ENCODE measurements around the gene APOBR. TPM values are rescaled to one million over a fixed set of nuclear protein-coding genes. Genes with fewer than 3 reads are reported as not detected.

The APOBR gene
- total and polyA plus RNA-seq, 4 donors: 0.28 to 1.5 (median 1.3) TPM

DNA sequence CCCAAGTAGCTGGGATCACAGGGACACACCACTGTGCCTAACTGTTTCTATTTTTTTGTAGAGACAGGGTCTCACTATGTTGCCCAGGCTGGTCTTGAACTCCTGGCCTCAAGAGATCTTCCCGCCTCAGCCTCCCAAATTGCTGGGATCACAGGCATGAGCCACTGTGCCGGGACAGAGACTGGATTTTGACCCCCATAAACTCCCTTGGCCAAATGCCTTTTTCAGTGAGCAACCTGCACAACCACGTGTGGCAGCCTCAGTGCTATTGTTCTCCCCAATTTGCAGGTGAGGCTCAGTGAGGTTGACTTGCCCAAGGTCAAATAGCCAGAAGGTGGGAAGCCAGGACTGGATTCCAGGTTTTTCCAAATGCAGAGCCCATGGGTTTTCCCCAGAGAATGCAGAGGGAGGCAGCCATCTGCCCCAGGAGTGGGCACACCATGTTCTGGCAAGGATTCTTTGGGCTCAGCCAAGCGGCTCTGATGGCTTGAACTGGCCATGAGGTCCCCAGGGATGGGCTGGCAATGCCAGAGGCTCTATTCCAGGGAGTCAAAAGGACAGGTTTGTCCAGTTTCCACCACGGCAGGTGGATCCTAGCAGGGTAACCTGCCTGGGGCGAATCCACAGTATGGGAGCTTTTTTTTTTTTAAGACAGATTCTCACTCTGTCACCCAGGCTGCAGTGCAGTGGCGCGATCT lies 10.4 kb downstream of the APOBR start:
- H3K27ac ChIP-seq (ENCODE audit: low read depth in 1 of 2, low read length in 2 of 2): peak overlapping the region in 1 of 2 donors; percentile 50
- DNase-seq (ENCODE audit: low spot score): no peak
- no peaks in the 10 kb centered on the region for H3K9me3 ChIP-seq (ENCODE audit: control insufficient read depth in 4 of 4, low read length in 3 of 4)
- H3K27me3 ChIP-seq (ENCODE audit: control insufficient read depth in 4 of 4, insufficient read depth in 4 of 4, low read length in 3 of 4): no peaks in the 10 kb centered on the region
- 46% methylated on average over 8 of the region's 8 CpGs for WGBS
- peaks cover 0 to 18% (median 9%) of the 10 kb centered on the region in 4 donors for H3K36me3 ChIP-seq (ENCODE audit: control insufficient read depth in 4 of 4, insufficient read depth in 3 of 4, low read depth in 1 of 4, low read length in 3 of 4)
- no peak overlapping the region for H3K9ac ChIP-seq (ENCODE audit: low read depth in 1 of 2, low read length in 2 of 2)
- no peak for TF ChIP-seq TAF1 (conservative IDR thresholded peaks at IDR 0.05)
- TF ChIP-seq, protein P1, sequence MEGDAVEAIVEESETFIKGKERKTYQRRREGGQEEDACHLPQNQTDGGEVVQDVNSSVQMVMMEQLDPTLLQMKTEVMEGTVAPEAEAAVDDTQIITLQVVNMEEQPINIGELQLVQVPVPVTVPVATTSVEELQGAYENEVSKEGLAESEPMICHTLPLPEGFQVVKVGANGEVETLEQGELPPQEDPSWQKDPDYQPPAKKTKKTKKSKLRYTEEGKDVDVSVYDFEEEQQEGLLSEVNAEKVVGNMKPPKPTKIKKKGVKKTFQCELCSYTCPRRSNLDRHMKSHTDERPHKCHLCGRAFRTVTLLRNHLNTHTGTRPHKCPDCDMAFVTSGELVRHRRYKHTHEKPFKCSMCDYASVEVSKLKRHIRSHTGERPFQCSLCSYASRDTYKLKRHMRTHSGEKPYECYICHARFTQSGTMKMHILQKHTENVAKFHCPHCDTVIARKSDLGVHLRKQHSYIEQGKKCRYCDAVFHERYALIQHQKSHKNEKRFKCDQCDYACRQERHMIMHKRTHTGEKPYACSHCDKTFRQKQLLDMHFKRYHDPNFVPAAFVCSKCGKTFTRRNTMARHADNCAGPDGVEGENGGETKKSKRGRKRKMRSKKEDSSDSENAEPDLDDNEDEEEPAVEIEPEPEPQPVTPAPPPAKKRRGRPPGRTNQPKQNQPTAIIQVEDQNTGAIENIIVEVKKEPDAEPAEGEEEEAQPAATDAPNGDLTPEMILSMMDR (IDR thresholded peaks at IDR 0.05; ENCODE audit: low read depth, low read length, missing input control): no peak
- TF ChIP-seq NR2F2 (IDR thresholded peaks at IDR 0.05): no peak
- TF ChIP-seq, protein P2, sequence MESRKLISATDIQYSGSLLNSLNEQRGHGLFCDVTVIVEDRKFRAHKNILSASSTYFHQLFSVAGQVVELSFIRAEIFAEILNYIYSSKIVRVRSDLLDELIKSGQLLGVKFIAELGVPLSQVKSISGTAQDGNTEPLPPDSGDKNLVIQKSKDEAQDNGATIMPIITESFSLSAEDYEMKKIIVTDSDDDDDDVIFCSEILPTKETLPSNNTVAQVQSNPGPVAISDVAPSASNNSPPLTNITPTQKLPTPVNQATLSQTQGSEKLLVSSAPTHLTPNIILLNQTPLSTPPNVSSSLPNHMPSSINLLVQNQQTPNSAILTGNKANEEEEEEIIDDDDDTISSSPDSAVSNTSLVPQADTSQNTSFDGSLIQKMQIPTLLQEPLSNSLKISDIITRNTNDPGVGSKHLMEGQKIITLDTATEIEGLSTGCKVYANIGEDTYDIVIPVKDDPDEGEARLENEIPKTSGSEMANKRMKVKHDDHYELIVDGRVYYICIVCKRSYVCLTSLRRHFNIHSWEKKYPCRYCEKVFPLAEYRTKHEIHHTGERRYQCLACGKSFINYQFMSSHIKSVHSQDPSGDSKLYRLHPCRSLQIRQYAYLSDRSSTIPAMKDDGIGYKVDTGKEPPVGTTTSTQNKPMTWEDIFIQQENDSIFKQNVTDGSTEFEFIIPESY (IDR thresholded peaks at IDR 0.05): no peak
- TF ChIP-seq FOXA2 (IDR thresholded peaks at IDR 0.05): no peak
- TF ChIP-seq RXRA (IDR thresholded peaks at IDR 0.05): no peak
- TF ChIP-seq, protein P3, sequence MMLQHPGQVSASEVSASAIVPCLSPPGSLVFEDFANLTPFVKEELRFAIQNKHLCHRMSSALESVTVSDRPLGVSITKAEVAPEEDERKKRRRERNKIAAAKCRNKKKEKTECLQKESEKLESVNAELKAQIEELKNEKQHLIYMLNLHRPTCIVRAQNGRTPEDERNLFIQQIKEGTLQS (IDR thresholded peaks at IDR 0.05): no peak
- TF ChIP-seq RAD21 (IDR thresholded peaks at IDR 0.05): no peak
- TF ChIP-seq HNF4A (conservative IDR thresholded peaks at IDR 0.05): no peak
- H3K4me1 ChIP-seq (ENCODE audit: control insufficient read depth in 4 of 4, insufficient read depth in 4 of 4, low read length in 3 of 4): peaks cover 12 to 28% (median 23%) of the 10 kb centered on the region in 4 donors
- H3K4me3 ChIP-seq (ENCODE audit: low read depth in 1 of 3, low read length in 3 of 3): no peak overlapping the region

DNA sequence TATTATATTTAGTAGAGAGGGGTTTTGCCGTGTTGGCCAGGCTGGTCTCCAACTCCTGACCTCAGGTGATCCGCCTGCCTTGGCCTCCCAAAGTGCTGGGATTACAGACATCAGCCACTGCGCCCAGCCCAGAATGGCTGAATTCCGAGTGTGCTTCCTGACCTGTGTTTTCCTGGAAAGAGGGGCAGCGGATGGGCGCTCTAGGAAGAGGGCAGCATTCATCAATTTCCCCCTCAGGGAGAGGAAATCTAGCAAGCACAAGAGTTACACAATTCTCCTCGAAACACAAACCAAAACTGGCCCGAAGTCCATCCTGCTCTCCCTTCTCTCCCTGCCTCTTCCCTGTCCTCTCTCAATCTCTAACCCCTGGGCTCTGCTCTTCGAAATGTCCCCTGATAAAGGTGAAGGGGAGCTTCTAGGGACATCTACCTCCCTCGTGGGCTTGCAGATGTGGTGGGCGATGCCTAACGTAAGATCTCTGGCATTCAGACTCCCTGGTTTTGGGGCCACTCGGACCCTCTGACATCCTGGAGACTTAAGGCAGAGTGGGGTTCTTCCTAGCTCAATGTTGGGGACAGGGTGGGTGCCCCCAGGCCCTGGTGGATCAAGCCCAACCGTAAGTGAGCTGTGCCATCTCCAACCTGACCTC lies 11.2 kb downstream of the APOBR start:
- Histone ChIP-seq H3K9ac (ENCODE audit: low read depth in 1 of 2, low read length in 2 of 2) (no peak overlapping the region), H3K9me3 (ENCODE audit: control insufficient read depth in 4 of 4, low read length in 3 of 4) (no peaks in the 10 kb centered on the region), H3K4me3 (ENCODE audit: low read depth in 1 of 3, low read length in 3 of 3) (no peak overlapping the region), H3K27me3 (ENCODE audit: control insufficient read depth in 4 of 4, insufficient read depth in 4 of 4, low read length in 3 of 4) (no peaks in the 10 kb centered on the region), H3K36me3 (ENCODE audit: control insufficient read depth in 4 of 4, insufficient read depth in 3 of 4, low read depth in 1 of 4, low read length in 3 of 4) (peaks cover 0 to 13% (median 6%) of the 10 kb centered on the region in 4 donors), H3K4me1 (ENCODE audit: control insufficient read depth in 4 of 4, insufficient read depth in 4 of 4, low read length in 3 of 4) (peaks cover 12 to 28% (median 23%) of the 10 kb centered on the region in 4 donors), H3K27ac (ENCODE audit: low read depth in 1 of 2, low read length in 2 of 2) (peak overlapping the region; percentile 15 to 61)
- peak; percentile 14 for TF ChIP-seq YY1 (IDR thresholded peaks at IDR 0.05)
- peak; percentile 44 for TF ChIP-seq SP1 (IDR thresholded peaks at IDR 0.05)
- peak in 1 of 2 donors; percentile 38 for TF ChIP-seq RAD21 (IDR thresholded peaks at IDR 0.05)
- TF ChIP-seq, protein P2 (IDR thresholded peaks at IDR 0.05): no peak
- peak; percentile 19 for TF ChIP-seq NR2F2 (IDR thresholded peaks at IDR 0.05)
- TF ChIP-seq HNF4A (conservative IDR thresholded peaks at IDR 0.05): peak; percentile 48 to 58
- no peak for TF ChIP-seq GABPA (IDR thresholded peaks at IDR 0.05 in 1 of 2, conservative IDR thresholded peaks at IDR 0.05 in 1 of 2)
- no peak for TF ChIP-seq FOXA1 (IDR thresholded peaks at IDR 0.05)
- TF ChIP-seq, protein P1 (IDR thresholded peaks at IDR 0.05; ENCODE audit: low read depth, low read length, missing input control): no peak
- TF ChIP-seq, protein P4, sequence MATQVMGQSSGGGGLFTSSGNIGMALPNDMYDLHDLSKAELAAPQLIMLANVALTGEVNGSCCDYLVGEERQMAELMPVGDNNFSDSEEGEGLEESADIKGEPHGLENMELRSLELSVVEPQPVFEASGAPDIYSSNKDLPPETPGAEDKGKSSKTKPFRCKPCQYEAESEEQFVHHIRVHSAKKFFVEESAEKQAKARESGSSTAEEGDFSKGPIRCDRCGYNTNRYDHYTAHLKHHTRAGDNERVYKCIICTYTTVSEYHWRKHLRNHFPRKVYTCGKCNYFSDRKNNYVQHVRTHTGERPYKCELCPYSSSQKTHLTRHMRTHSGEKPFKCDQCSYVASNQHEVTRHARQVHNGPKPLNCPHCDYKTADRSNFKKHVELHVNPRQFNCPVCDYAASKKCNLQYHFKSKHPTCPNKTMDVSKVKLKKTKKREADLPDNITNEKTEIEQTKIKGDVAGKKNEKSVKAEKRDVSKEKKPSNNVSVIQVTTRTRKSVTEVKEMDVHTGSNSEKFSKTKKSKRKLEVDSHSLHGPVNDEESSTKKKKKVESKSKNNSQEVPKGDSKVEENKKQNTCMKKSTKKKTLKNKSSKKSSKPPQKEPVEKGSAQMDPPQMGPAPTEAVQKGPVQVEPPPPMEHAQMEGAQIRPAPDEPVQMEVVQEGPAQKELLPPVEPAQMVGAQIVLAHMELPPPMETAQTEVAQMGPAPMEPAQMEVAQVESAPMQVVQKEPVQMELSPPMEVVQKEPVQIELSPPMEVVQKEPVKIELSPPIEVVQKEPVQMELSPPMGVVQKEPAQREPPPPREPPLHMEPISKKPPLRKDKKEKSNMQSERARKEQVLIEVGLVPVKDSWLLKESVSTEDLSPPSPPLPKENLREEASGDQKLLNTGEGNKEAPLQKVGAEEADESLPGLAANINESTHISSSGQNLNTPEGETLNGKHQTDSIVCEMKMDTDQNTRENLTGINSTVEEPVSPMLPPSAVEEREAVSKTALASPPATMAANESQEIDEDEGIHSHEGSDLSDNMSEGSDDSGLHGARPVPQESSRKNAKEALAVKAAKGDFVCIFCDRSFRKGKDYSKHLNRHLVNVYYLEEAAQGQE (IDR thresholded peaks at IDR 0.05): no peak
- no peak for TF ChIP-seq HNF4G (IDR thresholded peaks at IDR 0.05)
- TF ChIP-seq, protein P3 (IDR thresholded peaks at IDR 0.05): no peak
- TF ChIP-seq RXRA (IDR thresholded peaks at IDR 0.05): peak; percentile 18 to 45
- TF ChIP-seq JUND (IDR thresholded peaks at IDR 0.05): no peak
- no peak for TF ChIP-seq EGR1 (IDR thresholded peaks at IDR 0.05; ENCODE audit: low read depth in 2 of 2)
- no peak for DNase-seq (ENCODE audit: low spot score)
- 38% methylated on average over 14 of the region's 14 CpGs for WGBS
